H9 (cell line): ENCODE data around the gene EHBP1L1. TPM values are rescaled to one million over a fixed set of nuclear protein-coding genes. Genes with fewer than 3 reads are reported as not detected.

Experiments
- DNase-seq: peaks from one replicate; pipeline ENCODE4 v3.0.0-alpha.2; 2017
- H2AFZ ChIP-seq: one replicate; pipeline ENCODE4 v1.6.1; 2013; ENCODE audit warnings: mild to moderate bottlenecking, low read length, control low read depth, moderate library complexity
- H2AK5ac ChIP-seq: 2 replicates; pipeline ENCODE4 v1.6.1; 2013; ENCODE audit warnings: low read length, control low read depth, mixed read lengths; ENCODE audit not compliant: insufficient read length
- H2BK120ac ChIP-seq: one replicate; pipeline ENCODE4 v1.6.1; 2013; ENCODE audit warnings: low read depth, mild to moderate bottlenecking, low read length, control low read depth, inconsistent platforms; ENCODE audit not compliant: poor library complexity, severe bottlenecking
- H2BK12ac ChIP-seq: 2 replicates; pipeline ENCODE4 v1.6.1; 2013; ENCODE audit warnings: low read length, control low read depth, mixed read lengths, low read depth; ENCODE audit not compliant: insufficient read length
- H2BK15ac ChIP-seq: 2 replicates; pipeline ENCODE4 v1.6.1; 2013; ENCODE audit warnings: low read depth, low read length, control low read depth
- H2BK20ac ChIP-seq: one replicate; pipeline ENCODE4 v1.6.1; 2013; ENCODE audit warnings: low read depth, mild to moderate bottlenecking, low read length, control low read depth, inconsistent platforms; ENCODE audit not compliant: poor library complexity, severe bottlenecking
- H2BK5ac ChIP-seq: 2 replicates; pipeline ENCODE4 v1.6.1; 2013; ENCODE audit warnings: low read length, control low read depth, mixed read lengths; ENCODE audit not compliant: insufficient read length
- H3K14ac ChIP-seq: 2 replicates; pipeline ENCODE4 v1.6.1; 2013; ENCODE audit warnings: low read length, control low read depth; ENCODE audit not compliant: insufficient read depth
- H3K18ac ChIP-seq: 2 replicates; pipeline ENCODE4 v1.6.1; 2013; ENCODE audit warnings: low read depth, mild to moderate bottlenecking, mixed read lengths, low read length, control low read depth; ENCODE audit not compliant: insufficient read length
- H3K23ac ChIP-seq: 2 replicates; pipeline ENCODE4 v1.6.1; 2013; ENCODE audit warnings: low read length, control low read depth, mixed read lengths, low read depth; ENCODE audit not compliant: insufficient read length
- H3K23me2 ChIP-seq: 2 replicates; pipeline ENCODE4 v1.6.1; 2013; ENCODE audit warnings: low read depth, mild to moderate bottlenecking, mixed read lengths, low read length, control low read depth; ENCODE audit not compliant: insufficient read length, poor library complexity, severe bottlenecking
- H3K27ac ChIP-seq: 2 replicates; pipeline ENCODE4 v1.5.1; 2013; ENCODE audit warnings: low read length, control low read depth, mixed read lengths, low read depth; ENCODE audit not compliant: insufficient read length
- H3K27me3 ChIP-seq: 2 replicates; pipeline ENCODE4 v1.6.1; 2013; ENCODE audit warnings: low read length, control low read depth, inconsistent platforms; ENCODE audit not compliant: insufficient read depth
- H3K4ac ChIP-seq: 2 replicates; pipeline ENCODE4 v1.6.1; 2013; ENCODE audit warnings: low read depth, mild to moderate bottlenecking, control low read depth, inconsistent platforms, low read length, moderate library complexity
- H3K4me1 ChIP-seq: 2 replicates; pipeline ENCODE4 v1.6.1; 2013; ENCODE audit warnings: low read length, control low read depth, inconsistent platforms; ENCODE audit not compliant: insufficient read depth
- H3K4me2 ChIP-seq: 2 replicates; pipeline ENCODE4 v1.6.1; 2013; ENCODE audit warnings: low read length, control low read depth, mixed read lengths; ENCODE audit not compliant: insufficient read length, insufficient read depth
- H3K56ac ChIP-seq: 2 replicates; pipeline ENCODE4 v1.6.1; 2013; ENCODE audit warnings: low read depth, mild to moderate bottlenecking, mixed read lengths, low read length, control low read depth; ENCODE audit not compliant: insufficient read length
- H3K79me1 ChIP-seq: 2 replicates; pipeline ENCODE4 v1.6.1; 2013; ENCODE audit warnings: low read depth, mild to moderate bottlenecking, moderate library complexity, low read length, control low read depth, inconsistent platforms; ENCODE audit not compliant: insufficient read depth, poor library complexity, severe bottlenecking
- H3K79me2 ChIP-seq: 2 replicates; pipeline ENCODE4 v1.6.1; 2013; ENCODE audit warnings: low read length, control low read depth, inconsistent platforms; ENCODE audit not compliant: insufficient read depth
- H3K9ac ChIP-seq: 2 replicates; pipeline ENCODE4 v1.6.1; 2013; ENCODE audit warnings: low read length, control low read depth, mixed read lengths; ENCODE audit not compliant: insufficient read length; ENCODE audit errors: extremely low read depth
- H3K9me3 ChIP-seq: one replicate; pipeline ENCODE4 v1.6.1; 2013; ENCODE audit warnings: low read depth, low read length, inconsistent platforms; ENCODE audit not compliant: control insufficient read depth
- H3T11ph ChIP-seq: one replicate; pipeline ENCODE4 v1.6.1; 2013; ENCODE audit warnings: mild to moderate bottlenecking, low read length, control low read depth, inconsistent platforms
- H4K20me1 ChIP-seq: one replicate; pipeline ENCODE4 v1.6.1; 2013; ENCODE audit not compliant: control insufficient read depth, insufficient read length, insufficient read depth
- H4K5ac ChIP-seq: 2 replicates; pipeline ENCODE4 v1.6.1; 2013; ENCODE audit warnings: low read depth, mild to moderate bottlenecking, mixed read lengths, low read length, control low read depth; ENCODE audit not compliant: insufficient read length
- H4K8ac ChIP-seq: replicated peaks from 2 replicates; pipeline ENCODE4 v1.6.1; 2013; ENCODE audit warnings: low read length, control low read depth, mixed read lengths, low read depth; ENCODE audit not compliant: insufficient read length
- H4K91ac ChIP-seq: 2 replicates; pipeline ENCODE4 v1.6.1; 2013; ENCODE audit warnings: low read depth, mild to moderate bottlenecking, moderate library complexity, mixed read lengths, low read length, control low read depth; ENCODE audit not compliant: insufficient read length
- H3K27ac Mint-ChIP-seq, 3 experiments: 2 replicates in 2 of 3; 3 replicates in 1 of 3; pipeline ENCODE4 v1.8.0; 2020 to 2021; ENCODE audit warnings: mixed read lengths in 3 of 3, mild to moderate bottlenecking in 1 of 3, moderate library complexity in 1 of 3
- H3K27me3 Mint-ChIP-seq: 2 replicates; pipeline ENCODE4 v1.8.0; 2021; ENCODE audit warnings: low read depth, mild to moderate bottlenecking, moderate library complexity, mixed read lengths
- H3K36me3 Mint-ChIP-seq, 3 experiments: 2 replicates in 2 of 3; 3 replicates in 1 of 3; pipeline ENCODE4 v1.8.0; 2020 to 2021; ENCODE audit warnings: low read depth in 3 of 3, mixed read lengths in 3 of 3; ENCODE audit not compliant: insufficient read depth in 1 of 3
- H3K4me1 Mint-ChIP-seq, 2 experiments: 2 replicates each; pipeline ENCODE4 v1.8.0; 2020; ENCODE audit warnings: mixed read lengths in 2 of 2
- H3K4me3 Mint-ChIP-seq, 2 experiments: 2 replicates in 1 of 2; 3 replicates in 1 of 2; pipeline ENCODE4 v1.8.0; 2020 to 2021; ENCODE audit warnings: mild to moderate bottlenecking in 2 of 2, mixed read lengths in 2 of 2, moderate library complexity in 1 of 2
- H3K9me3 Mint-ChIP-seq, 2 experiments: 2 replicates in 1 of 2; 3 replicates in 1 of 2; pipeline ENCODE4 v1.8.0; 2020; ENCODE audit warnings: mild to moderate bottlenecking in 2 of 2, mixed read lengths in 2 of 2, moderate library complexity in 1 of 2
- WGBS: extraction: QIAGEN DNeasy Blood & Tissue Kit; methylation state at CpG from one replicate; pipeline ENCODE4 v1.1.7; 2013; ENCODE audit warnings: missing lambda C conversion rate, low lambda C conversion rate, mixed read lengths; ENCODE audit not compliant: insufficient read length; ENCODE audit errors: extremely low coverage; 5-methylcytosine and 5-hydroxymethylcytosine counted together
- total RNA-seq: library from RNA; stranded (reverse); gene quantifications from 2 replicates; pipeline ENCODE4 v1.2.1, GENCODE V29; 2021
- TF ChIP-seq, protein P1 (sequence below): fragments of 200-600 bp; sonication (generic); conservative IDR thresholded peaks from 3 replicates; pipeline ENCODE4 v1.8.0; 2021; ENCODE audit warnings: antibody characterized with exemption, mild to moderate bottlenecking

Gene EHBP1L1
- total RNA-seq, 1 experiment from 2014 or later = 13.8 TPM

DNA sequence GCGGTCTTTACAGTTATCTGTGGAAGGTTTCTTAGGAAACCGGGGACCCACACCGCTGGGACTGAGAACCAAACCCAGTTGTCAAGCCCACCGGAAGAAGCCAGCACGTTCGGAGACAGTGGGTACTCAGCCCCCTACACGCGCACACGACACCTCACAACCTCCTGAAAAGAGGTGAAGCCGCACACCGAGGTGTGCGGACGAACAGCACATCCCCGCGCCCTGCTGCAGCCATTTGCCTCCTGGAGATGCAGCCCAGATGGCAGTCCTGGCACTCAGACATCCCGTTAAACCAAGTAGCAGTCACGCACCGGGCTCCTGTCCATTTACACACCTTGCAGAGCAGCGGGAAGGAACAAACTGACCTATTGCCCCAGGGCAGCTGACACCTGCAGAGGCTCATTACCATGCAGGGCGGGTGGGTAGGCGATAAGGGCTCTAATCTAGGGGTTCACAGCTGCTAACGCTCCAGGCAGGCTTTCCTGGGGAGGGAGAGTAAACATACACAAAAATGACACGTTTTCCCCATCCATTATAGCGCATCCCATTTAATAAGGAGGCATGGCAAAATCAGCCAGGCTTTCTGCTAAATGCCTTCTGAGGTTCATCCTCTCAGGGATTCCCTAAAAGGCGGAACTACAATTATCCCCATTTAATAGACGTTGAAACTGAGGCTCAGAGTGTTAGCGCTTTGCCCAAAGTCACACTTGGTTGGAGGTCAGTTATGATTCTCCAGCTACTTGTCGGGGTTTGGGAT, 864 bp upstream of the EHBP1L1 start:
- Histone ChIP-seq H3K18ac (no peak overlapping the region), H2AFZ (no peak overlapping the region), H3K27ac (no peak overlapping the region), H3K79me1 (peaks cover 4% of the 10 kb centered on the region), H3T11ph (no peak overlapping the region), H2BK5ac (no peak overlapping the region), H2BK15ac (no peak overlapping the region), H3K4ac (no peak overlapping the region), H4K91ac (no peak overlapping the region), H2AK5ac (no peak overlapping the region), H4K8ac (no peak overlapping the region), H3K9ac (no peak overlapping the region), H3K27me3 (peaks cover 8% of the 10 kb centered on the region; the same call in 1 of the 2 replicates), H3K23me2 (peaks cover 16% of the 10 kb centered on the region), H3K4me2 (peak overlapping the region; percentile 60), H3K79me2 (no peaks in the 10 kb centered on the region; the same call in 1 of the 2 replicates), H2BK12ac (no peak overlapping the region), H3K23ac (no peak overlapping the region), H2BK120ac (no peak overlapping the region), H3K4me1 (no peaks in the 10 kb centered on the region; the same call in 1 of the 2 replicates), H4K5ac (no peak overlapping the region), H4K20me1 (no peaks in the 10 kb centered on the region), H3K9me3 (no peaks in the 10 kb centered on the region), H3K14ac (no peak overlapping the region), H2BK20ac (no peak overlapping the region), H3K56ac (no peak overlapping the region)
- Mint-ChIP-seq H3K9me3 (no peaks in the 10 kb centered on the region), H3K36me3 (peaks cover 3 to 7% (median 6%) of the 10 kb centered on the region in 3 experiments; a peak in 4 of 7 replicates), H3K27ac (no peak overlapping the region; a peak in 1 of 7 replicates), H3K4me1 (peaks cover 27 to 52% of the 10 kb centered on the region in 2 experiments), H3K4me3 (peak overlapping the region; percentile 63 to 86), H3K27me3 (peaks cover 31% of the 10 kb centered on the region)
- DNase-seq = no peak
- WGBS = no CpG with 5 or more reads among the region's 28 CpGs
- TF ChIP-seq, protein P1, sequence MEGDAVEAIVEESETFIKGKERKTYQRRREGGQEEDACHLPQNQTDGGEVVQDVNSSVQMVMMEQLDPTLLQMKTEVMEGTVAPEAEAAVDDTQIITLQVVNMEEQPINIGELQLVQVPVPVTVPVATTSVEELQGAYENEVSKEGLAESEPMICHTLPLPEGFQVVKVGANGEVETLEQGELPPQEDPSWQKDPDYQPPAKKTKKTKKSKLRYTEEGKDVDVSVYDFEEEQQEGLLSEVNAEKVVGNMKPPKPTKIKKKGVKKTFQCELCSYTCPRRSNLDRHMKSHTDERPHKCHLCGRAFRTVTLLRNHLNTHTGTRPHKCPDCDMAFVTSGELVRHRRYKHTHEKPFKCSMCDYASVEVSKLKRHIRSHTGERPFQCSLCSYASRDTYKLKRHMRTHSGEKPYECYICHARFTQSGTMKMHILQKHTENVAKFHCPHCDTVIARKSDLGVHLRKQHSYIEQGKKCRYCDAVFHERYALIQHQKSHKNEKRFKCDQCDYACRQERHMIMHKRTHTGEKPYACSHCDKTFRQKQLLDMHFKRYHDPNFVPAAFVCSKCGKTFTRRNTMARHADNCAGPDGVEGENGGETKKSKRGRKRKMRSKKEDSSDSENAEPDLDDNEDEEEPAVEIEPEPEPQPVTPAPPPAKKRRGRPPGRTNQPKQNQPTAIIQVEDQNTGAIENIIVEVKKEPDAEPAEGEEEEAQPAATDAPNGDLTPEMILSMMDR = no peak
